ENCODE measurements around the gene LDHD.

The LDHD gene

DNA sequence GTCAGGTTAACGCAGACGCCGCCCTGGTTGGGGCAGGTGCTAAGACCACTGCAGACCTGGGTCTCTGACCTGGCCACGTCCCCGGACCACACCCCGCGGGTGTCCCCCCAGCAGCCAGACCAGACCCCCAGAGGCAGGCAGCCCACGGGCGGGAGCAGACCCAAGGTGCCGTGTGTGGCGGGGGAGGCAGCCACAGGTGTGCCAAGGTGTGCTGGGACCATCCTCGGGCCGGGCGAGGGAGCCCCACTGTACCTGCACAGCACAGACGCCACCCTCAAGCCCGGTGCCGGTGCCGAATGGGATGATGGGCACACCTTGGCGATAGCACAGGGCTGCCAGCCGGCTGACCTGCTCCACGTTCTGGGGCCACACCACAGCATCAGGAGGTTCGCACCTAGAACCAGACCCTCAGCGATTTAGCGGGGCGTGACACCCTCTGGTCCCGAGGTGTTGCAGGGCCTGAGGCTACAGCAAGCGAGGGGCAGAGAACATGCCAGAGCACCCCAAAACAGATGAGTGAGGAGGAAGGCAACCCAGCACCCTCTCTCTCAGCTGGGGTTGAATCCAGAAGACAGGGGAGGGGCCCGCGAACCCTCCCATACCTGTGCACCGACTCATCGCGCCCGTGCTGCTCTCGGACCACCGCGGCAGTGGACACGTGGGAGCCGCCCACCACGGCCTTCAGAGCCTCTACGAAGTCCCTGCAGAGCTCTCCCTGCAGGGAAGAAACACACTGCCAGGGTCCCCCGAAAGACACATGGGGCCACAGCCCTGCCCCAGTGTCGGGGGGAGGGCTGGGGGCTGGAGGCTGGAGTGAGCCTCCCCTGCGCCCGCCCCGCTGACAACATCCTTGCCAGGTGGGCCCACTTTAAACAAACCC lies 1.4 kb downstream of the LDHD start:
- DNase-seq (ENCODE audit: low read depth): no peak
- TF ChIP-seq, protein P1, sequence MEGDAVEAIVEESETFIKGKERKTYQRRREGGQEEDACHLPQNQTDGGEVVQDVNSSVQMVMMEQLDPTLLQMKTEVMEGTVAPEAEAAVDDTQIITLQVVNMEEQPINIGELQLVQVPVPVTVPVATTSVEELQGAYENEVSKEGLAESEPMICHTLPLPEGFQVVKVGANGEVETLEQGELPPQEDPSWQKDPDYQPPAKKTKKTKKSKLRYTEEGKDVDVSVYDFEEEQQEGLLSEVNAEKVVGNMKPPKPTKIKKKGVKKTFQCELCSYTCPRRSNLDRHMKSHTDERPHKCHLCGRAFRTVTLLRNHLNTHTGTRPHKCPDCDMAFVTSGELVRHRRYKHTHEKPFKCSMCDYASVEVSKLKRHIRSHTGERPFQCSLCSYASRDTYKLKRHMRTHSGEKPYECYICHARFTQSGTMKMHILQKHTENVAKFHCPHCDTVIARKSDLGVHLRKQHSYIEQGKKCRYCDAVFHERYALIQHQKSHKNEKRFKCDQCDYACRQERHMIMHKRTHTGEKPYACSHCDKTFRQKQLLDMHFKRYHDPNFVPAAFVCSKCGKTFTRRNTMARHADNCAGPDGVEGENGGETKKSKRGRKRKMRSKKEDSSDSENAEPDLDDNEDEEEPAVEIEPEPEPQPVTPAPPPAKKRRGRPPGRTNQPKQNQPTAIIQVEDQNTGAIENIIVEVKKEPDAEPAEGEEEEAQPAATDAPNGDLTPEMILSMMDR (conservative IDR thresholded peaks at IDR 0.05; ENCODE audit: low read length): no peak
- no peak overlapping the region for H3K4me3 ChIP-seq (ENCODE audit: low read length)

DNA sequence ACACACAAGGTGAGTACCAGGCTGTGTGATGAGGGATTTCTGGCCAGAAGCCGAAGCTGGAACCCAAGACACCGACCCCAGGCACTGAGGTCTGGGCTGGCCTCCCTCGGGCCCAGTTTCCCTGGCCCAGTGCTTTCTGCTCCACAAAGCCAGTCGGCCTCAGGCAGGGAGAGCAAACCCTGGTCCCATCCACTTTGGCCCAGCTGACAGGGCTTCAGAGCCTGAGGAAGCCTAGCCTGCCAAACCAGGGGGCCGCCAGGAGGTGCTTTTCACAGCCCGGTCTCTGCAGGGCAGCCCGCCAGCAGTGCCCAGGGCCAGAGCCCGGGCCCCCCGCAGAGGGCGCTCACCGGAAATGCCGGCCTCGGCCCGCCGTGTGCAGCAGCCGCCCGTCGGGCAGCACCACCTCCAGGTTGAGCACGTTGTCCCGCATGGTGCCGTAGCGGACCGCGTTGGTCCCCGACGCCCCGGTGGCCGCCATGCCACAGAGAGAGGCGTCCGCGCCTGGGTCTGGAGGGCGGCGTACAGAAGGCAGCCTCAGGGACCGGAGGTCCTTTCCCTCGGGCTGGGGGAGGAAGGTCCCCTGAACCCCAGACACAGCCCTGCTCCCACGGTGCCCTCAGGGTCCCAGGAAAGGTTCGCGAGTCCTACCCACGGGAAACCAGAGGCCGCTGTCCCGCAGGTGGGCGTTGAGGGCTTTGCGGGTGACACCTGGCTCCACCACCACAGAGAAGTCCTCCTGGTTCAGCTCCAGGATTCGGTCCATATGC lies 2.2 kb downstream of the LDHD start:
- TF ChIP-seq, protein P1 (conservative IDR thresholded peaks at IDR 0.05; ENCODE audit: low read length): no peak
- no peak overlapping the region for H3K4me3 ChIP-seq (ENCODE audit: low read length)
- DNase-seq (ENCODE audit: low read depth): no peak

DNA sequence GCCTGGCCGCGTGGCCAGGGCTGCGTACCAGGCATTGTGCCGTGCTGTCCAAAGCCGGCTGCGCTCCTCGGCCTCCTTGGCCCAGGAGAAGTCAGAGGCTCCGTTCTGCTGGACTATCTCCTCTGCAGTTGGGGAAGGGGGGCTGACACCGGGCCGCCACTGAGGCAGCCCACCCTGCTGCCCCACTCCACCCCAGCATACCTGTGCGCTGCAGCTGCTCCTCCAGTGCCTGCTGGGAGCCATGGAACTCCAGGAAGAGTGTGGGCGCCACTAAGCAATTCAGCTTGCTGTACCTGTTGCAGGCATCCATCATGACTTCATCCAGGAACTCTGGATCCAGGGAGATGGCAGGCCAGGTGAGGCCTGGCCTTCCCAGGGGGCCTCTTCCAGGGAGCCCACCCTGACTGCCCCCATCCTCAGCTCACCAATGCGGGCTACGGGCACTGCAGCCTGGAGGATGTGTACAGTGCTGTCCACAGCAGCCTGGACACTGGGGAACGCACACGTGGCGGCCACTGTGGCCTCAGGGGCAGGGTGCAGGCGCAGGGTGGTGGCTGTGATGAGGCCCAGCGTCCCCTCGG lies 2.9 kb downstream of the LDHD start:
- no peak for DNase-seq (ENCODE audit: low read depth)
- TF ChIP-seq, protein P1 (conservative IDR thresholded peaks at IDR 0.05; ENCODE audit: low read length): no peak
- H3K4me3 ChIP-seq (ENCODE audit: low read length): no peak overlapping the region

DNA sequence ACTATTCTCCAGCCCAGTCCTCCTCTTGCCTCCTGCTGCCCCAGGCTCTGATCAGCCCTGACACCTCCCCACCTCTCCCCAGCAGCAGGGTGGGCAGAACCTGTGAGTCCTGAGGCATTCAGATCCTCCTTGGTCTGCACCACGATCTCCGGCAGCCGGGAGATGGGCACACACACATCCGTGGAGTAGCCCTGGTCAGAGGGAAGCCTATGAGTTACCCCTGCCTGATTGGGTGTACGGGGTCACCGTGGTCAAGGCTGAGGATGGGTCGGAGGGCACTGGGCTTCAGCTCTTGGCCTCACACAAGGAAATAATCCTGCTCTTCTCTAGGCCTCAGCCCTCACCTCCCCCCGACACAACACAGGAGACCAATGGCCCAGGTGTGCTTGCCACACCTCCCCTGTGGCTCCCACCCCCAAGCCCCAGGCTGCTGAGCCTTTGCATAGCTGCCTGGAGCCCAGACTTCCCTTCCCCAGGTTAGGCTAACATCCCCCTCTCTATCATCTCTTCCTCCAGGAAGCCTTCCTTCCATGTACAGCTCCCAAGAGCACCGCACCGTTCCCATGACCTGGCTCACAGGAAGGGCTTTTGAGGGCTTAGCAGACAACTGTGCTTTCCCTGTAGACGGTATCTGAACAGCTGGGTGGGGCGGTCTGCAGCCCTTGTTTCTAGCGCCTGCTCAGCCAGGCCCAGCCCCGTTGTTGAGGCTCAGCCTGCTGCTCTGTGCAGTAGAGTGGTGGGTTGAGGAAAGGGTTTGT lies 3.7 kb downstream of the LDHD start:
- no peak for DNase-seq (ENCODE audit: low read depth)
- TF ChIP-seq, protein P1 (conservative IDR thresholded peaks at IDR 0.05; ENCODE audit: low read length): no peak
- H3K4me3 ChIP-seq (ENCODE audit: low read length): no peak overlapping the region

DNA sequence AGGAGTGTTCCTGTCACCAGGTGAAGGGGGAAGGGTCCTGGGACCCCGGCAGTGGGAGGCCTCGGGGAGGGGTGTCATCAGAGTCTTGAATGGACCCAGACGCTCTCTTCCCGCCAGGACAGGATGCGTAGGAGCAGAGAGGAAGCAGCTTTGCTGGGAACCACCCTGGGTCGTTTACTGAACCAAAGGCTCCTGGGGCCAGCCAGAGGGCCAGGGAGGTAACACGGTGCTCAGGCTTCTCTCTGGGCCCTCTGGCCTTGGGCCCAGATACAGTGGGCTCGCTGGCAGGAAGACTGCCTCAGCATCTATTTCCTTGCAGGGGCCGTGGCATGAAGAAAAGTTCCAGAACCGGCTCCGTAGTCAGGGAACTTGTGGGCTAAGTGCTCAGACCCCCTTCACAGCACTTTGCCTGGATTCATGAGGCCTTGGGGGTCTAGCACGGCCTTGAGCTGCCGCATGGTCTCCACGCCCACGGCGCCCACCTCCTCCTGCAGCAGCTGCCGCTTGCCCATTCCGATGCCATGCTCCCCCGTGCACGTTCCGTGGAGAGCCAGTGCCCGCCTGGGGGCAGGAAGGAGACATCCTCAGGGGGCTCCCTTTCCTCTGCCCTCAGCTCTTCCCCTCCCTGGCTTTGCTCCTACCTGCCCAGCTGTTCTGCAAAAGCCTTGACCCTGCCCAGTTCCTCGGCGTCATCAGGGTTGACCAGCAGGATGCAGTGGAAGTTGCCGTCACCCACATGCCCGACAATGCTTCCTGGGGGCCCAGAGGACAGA lies 4.4 kb downstream of the LDHD start:
- no peak for DNase-seq (ENCODE audit: low read depth)
- H3K4me3 ChIP-seq (ENCODE audit: low read length): no peak overlapping the region
- TF ChIP-seq, protein P1 (conservative IDR thresholded peaks at IDR 0.05; ENCODE audit: low read length): no peak

DNA sequence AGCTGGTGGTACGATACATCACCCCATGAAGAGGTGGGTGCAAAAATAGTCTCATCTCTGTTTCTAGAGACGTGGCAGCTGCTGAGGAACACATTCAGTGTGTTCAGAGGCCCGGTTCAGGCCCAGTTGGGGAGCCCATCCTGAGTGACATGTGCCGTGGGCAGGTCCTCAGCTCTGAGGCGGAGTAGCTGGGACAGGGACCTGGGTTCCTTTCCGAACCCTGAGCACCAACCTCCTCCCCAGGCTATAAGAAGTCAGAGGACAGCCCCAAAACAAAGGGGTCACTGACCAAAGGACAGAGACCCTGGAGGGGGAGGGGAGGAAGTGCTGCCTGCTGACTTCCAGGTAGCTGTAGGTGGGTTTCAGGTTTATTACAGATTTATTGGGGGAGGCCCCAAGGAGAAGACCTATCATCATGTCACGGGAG lies 5.1 kb downstream of the LDHD start:
- TF ChIP-seq, protein P1 (conservative IDR thresholded peaks at IDR 0.05; ENCODE audit: low read length): no peak
- no peak overlapping the region for H3K4me3 ChIP-seq (ENCODE audit: low read length)

More for the DNA sequence above, 5.1 kb downstream of the LDHD start:
- no peak for DNase-seq (ENCODE audit: low read depth)
